ENCODE results near the gene HOXC6.

Gene HOXC6

DNA sequence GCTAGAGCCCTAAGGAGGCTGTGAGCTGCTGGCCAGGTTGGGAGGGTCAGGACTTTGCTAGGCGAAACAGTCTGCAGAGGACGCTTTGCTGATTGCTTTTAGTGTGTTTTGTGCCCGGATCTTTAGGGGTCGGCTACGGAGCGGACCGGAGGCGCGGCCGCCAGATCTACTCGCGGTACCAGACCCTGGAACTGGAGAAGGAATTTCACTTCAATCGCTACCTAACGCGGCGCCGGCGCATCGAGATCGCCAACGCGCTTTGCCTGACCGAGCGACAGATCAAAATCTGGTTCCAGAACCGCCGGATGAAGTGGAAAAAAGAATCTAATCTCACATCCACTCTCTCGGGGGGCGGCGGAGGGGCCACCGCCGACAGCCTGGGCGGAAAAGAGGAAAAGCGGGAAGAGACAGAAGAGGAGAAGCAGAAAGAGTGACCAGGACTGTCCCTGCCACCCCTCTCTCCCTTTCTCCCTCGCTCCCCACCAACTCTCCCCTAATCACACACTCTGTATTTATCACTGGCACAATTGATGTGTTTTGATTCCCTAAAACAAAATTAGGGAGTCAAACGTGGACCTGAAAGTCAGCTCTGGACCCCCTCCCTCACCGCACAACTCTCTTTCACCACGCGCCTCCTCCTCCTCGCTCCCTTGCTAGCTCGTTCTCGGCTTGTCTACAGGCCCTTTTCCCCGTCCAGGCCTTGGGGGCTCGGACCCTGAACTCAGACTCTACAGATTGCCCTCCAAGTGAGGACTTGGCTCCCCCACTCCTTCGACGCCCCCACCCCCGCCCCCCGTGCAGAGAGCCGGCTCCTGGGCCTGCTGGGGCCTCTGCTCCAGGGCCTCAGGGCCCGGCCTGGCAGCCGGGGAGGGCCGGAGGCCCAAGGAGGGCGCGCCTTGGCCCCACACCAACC lies 1.5 kb downstream of the HOXC6 start:
- H3K4me3 ChIP-seq (replicated peaks; ENCODE audit: low read depth, low read length): no peak overlapping the region
- TF ChIP-seq, protein P1, sequence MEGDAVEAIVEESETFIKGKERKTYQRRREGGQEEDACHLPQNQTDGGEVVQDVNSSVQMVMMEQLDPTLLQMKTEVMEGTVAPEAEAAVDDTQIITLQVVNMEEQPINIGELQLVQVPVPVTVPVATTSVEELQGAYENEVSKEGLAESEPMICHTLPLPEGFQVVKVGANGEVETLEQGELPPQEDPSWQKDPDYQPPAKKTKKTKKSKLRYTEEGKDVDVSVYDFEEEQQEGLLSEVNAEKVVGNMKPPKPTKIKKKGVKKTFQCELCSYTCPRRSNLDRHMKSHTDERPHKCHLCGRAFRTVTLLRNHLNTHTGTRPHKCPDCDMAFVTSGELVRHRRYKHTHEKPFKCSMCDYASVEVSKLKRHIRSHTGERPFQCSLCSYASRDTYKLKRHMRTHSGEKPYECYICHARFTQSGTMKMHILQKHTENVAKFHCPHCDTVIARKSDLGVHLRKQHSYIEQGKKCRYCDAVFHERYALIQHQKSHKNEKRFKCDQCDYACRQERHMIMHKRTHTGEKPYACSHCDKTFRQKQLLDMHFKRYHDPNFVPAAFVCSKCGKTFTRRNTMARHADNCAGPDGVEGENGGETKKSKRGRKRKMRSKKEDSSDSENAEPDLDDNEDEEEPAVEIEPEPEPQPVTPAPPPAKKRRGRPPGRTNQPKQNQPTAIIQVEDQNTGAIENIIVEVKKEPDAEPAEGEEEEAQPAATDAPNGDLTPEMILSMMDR (IDR thresholded peaks at IDR 0.05; ENCODE audit: low read depth, low read length, missing control alignments): no peak
- DNase-seq (ENCODE audit: extremely low read depth, low read depth): no peak

DNA sequence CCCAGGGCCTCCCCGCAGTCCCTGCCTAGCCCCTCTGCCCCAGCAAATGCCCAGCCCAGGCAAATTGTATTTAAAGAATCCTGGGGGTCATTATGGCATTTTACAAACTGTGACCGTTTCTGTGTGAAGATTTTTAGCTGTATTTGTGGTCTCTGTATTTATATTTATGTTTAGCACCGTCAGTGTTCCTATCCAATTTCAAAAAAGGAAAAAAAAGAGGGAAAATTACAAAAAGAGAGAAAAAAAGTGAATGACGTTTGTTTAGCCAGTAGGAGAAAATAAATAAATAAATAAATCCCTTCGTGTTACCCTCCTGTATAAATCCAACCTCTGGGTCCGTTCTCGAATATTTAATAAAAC lies 2.2 kb downstream of the HOXC6 start:
- no peak for DNase-seq (ENCODE audit: extremely low read depth, low read depth)
- TF ChIP-seq, protein P1 (IDR thresholded peaks at IDR 0.05; ENCODE audit: low read depth, low read length, missing control alignments): no peak
- no peak overlapping the region for H3K4me3 ChIP-seq (replicated peaks; ENCODE audit: low read depth, low read length)

DNA sequence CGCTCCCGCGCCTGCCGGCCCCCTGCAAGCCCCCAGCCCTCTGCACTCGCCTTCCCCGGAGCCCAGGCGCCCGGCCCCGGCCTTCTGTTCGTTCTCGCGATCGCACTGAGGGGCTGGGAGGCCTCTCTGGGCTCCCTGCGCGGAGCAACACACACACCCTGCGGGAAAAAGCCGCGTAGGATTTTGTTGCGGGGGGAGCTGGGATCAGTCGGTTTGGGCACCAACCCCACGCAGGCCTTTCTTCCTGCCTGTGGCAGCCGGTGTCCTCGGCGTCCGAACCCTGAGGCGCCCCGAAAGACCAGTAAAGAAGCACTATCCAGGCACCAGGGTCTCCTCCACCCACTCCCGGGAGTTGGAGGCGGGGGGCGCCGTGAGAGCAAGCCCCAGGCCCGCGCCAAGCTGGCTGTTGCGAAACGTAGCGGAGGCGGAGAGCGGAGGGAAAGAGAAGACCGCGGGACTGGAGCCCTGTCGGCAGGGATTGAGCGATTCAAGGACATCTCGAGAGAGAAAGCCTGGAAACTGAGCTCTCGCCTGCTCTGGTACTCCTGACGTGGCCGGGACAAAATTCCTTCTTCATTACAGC lies 2.7 kb downstream of the HOXC6 start:
- H3K4me3 ChIP-seq (replicated peaks; ENCODE audit: low read depth, low read length): no peak overlapping the region
- DNase-seq (ENCODE audit: extremely low read depth, low read depth): no peak
- TF ChIP-seq, protein P1 (IDR thresholded peaks at IDR 0.05; ENCODE audit: low read depth, low read length, missing control alignments): no peak

DNA sequence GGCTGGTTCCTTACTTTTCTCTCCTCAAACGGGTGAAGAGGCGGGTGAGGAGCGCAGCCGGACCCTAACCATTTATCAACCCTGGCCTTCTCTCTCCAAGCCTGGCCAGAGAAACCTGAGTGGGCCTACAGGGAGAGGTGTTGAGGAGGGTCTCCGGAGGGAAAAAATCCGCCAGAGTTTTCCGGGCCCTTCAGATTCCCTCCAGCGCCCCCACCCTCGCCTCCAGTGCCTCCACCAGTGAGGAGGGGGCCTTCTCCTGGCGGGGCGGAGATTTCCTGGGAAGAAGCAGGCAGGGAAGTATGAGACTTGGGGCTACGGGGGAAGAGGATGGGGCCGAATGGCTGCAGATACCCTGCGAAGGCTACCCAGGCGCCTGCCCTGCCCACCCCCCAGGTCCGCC lies 3.2 kb downstream of the HOXC6 start:
- H3K4me3 ChIP-seq (replicated peaks; ENCODE audit: low read depth, low read length): no peak overlapping the region
- DNase-seq (ENCODE audit: extremely low read depth, low read depth): no peak
- TF ChIP-seq, protein P1 (IDR thresholded peaks at IDR 0.05; ENCODE audit: low read depth, low read length, missing control alignments): no peak

DNA sequence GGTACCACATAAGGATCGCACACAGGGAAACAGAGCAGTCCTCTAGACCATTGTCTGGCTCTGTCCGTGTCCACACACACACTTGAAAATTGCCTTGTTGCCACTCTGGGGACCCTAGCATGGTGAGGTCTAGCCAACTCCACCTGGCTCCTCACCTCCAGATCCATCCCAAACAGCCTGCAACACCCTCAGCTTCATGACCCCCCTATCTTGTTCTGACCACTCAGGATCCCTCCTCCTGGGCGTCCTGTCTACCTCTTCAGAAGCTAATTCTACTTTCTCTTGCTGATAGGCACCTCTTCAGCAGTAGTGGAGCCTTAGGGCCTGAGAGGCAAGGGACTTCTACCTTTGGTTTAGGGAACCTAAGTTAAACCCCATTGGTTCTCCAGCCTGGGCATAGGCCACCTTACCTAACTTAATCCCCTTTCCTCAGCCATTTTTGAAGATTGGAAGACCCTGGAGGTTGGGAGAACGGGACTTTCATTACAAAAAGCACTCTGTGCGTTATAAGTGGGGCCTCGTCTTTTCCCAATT lies 3.9 kb downstream of the HOXC6 start:
- TF ChIP-seq, protein P1 (IDR thresholded peaks at IDR 0.05; ENCODE audit: low read depth, low read length, missing control alignments): no peak
- DNase-seq (ENCODE audit: extremely low read depth, low read depth): no peak
- no peak overlapping the region for H3K4me3 ChIP-seq (replicated peaks; ENCODE audit: low read depth, low read length)

DNA sequence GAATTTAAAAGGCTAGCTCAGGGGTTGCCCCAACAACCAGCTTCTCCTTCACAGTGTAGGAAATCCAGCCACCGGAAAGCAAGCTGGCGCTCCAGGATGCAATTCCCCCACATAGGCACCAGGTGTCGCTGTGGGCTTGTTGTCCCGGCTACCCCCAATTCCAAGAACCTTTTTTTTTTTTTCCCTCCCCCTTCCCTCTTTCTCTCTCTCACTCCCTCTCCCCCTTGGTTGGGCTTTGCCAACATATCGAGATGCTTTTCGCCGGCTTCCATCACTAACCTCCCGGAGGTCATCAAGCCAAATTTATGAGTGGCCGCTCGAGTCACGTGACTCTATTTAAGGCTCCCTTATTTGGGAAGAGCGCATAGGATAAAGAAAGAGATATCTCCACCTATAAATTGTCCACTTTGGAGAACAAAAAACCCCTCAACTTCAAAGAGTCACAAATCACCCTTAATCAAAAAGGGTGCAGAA lies 4.4 kb downstream of the HOXC6 start, which contains the start of gene HOXC5:
Gene HOXC5 (plus strand): TSS at position 424 of the 474 bp plus-strand sequence. CDS start 73 bp downstream, outside the sequence.
- H3K4me3 ChIP-seq (replicated peaks; ENCODE audit: low read depth, low read length): peak within 1 kb of the TSS; percentile 34

More for the DNA sequence above, 4.4 kb downstream of the HOXC6 start, which contains the start of gene HOXC5:
- DNase-seq (ENCODE audit: extremely low read depth, low read depth): peak; percentile 41
- TF ChIP-seq, protein P1 (IDR thresholded peaks at IDR 0.05; ENCODE audit: low read depth, low read length, missing control alignments): peak; percentile 94
